Stimulated activated naive CD8-positive, alpha-beta T cell treated with anti-CD3 and anti-CD28 coated beads, Interleukin-15, Interleukin-2, amounts not matched to agents 100 ng/mL and 50 ng/mL, for 24 hours (primary cell): ENCODE results near the gene SLC19A1.

Source experiments
- H3K27ac Mint-ChIP-seq: one replicate; pipeline ENCODE4 v1.8.0; 2021; ENCODE audit warnings: mild to moderate bottlenecking, mixed read lengths
- H3K27me3 Mint-ChIP-seq: one replicate; pipeline ENCODE4 v1.8.0; 2021; ENCODE audit warnings: mixed read lengths
- H3K36me3 Mint-ChIP-seq: one replicate; pipeline ENCODE4 v1.8.0; 2021; ENCODE audit warnings: low read depth, mixed read lengths
- H3K4me1 Mint-ChIP-seq: one replicate; pipeline ENCODE4 v1.8.0; 2021; ENCODE audit warnings: low read depth, mixed read lengths
- H3K4me3 Mint-ChIP-seq: one replicate; pipeline ENCODE4 v1.8.0; 2021; ENCODE audit warnings: mild to moderate bottlenecking, mixed read lengths
- H3K9me3 Mint-ChIP-seq: one replicate; pipeline ENCODE4 v1.8.0; 2021; ENCODE audit warnings: mixed read lengths

Gene SLC19A1

DNA sequence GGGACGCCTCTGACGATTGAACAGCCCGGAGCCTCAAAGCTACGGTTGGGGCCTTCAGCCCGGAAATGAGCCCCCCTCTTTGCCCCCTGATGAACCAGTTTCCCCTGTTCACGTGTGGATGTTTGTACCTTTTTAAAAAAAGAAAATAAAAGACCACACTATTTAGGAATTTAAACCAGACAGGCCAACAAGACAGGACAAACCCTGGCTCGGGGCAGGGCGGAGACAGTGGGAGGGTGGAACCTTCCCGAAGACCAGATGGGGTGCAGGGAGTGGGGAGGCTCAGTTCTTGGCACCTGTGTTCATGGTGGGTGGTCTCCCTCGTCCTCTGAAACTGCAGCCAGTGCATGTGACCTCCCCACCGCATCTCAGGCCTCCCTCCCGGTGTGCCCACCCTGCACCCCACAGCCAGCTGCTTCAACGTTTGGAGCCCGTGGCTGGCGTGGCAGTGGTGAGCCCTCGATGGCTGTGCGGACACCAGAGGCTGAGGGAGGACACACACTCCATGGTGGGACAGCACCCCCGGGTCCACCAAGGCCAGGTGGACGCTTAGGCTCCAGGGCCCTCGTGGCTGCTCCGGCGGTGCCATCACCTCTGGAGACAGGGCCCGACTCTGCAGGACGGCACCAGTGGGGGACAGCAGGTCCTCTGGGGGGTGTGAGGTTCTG is 91.7 kb downstream of the SLC19A1 start:
- H3K36me3 Mint-ChIP-seq = no peaks in the 10 kb centered on the region
- peaks cover 2% of the 10 kb centered on the region for H3K4me1 Mint-ChIP-seq
- H3K9me3 Mint-ChIP-seq = peaks cover 9% of the 10 kb centered on the region
- no peak overlapping the region for H3K4me3 Mint-ChIP-seq
- peaks cover 16% of the 10 kb centered on the region for H3K27me3 Mint-ChIP-seq
- no peak overlapping the region for H3K27ac Mint-ChIP-seq

DNA sequence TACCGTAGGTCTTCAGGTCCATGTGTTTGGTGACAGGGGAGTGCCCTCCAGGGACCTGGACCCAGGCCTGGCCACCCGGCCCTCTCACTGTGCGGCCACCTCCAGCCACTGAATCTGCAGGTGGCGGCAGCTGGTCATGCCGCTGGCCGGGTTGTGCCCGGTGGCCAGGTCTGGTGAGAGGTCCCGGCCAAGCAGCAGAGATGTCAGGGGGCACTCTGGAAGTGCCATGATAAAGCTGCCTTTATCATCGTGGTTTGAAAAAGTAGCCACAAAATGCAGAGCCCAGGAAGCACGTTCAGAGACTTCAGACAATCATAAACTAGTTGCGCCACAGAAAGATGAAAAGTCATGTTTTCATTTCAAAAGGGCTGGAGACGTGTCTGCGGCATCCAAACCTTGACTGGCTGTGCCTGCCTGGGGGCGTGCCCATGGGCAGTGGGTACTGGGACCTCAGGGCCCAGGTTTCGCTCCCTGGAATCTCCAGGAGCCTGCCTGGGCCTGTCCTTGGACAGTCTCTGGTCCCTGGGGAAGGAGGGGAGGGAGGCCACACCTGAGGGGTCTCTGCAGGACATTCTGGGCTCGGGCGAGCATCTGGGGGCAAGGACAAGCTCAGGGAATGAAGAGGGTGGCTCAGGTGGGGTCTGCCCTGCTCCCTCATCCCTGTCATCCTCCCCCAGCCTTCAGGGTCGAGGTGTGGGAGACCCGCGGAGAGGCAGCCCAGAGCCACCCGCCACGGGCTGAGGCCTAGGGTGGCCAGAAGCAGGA is 92.4 kb downstream of the SLC19A1 start:
- Mint-ChIP-seq H3K9me3 (peaks cover 9% of the 10 kb centered on the region), H3K4me3 (no peak overlapping the region), H3K4me1 (peaks cover 8% of the 10 kb centered on the region), H3K27me3 (peaks cover 23% of the 10 kb centered on the region), H3K36me3 (no peaks in the 10 kb centered on the region), H3K27ac (no peak overlapping the region)

DNA sequence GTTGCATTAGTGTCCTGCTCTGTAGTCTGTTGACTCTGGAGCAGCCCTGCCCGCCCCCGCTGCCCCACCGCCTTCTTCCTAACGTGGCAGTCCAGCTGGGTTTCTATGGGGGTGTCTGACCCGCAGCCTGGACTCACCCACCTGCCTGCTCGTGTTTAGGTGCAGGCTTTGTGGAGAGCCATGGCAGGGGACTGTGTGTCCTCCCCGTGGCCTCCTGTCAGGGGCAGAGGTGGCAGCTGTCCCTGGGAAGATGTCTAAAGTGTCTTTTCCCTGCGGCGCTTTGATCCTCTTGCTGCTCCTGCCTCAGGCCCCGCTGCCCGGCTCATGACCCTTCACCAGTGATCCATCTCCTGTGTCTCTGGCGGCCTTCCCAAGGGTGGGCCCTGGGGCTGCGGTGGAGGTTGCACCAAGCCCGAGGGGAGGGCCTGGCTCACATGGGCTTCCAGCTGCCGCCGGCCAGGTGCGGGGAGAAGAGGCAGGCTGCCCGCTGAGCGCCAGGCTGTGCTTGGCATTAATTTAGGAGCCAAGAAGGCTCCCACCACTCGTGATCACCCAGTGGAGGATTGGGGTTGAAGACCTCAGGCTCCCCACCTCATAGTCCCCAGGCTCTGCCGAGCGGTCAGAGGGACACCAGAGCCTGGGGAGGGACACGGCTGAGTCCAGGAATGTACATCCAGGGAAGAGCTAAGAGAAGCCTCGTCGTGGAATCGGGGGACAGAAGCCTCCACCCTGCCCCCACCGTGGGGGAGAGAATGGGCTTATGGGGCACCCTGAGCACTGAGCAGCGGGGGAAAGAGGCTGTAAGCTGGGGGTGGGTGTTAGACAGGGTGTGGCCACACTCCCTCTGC is 93.2 kb downstream of the SLC19A1 start:
- Mint-ChIP-seq H3K27ac (no peak overlapping the region), H3K4me1 (peaks cover 8% of the 10 kb centered on the region), H3K36me3 (no peaks in the 10 kb centered on the region), H3K27me3 (peaks cover 26% of the 10 kb centered on the region), H3K9me3 (peaks cover 9% of the 10 kb centered on the region), H3K4me3 (no peak overlapping the region)

DNA sequence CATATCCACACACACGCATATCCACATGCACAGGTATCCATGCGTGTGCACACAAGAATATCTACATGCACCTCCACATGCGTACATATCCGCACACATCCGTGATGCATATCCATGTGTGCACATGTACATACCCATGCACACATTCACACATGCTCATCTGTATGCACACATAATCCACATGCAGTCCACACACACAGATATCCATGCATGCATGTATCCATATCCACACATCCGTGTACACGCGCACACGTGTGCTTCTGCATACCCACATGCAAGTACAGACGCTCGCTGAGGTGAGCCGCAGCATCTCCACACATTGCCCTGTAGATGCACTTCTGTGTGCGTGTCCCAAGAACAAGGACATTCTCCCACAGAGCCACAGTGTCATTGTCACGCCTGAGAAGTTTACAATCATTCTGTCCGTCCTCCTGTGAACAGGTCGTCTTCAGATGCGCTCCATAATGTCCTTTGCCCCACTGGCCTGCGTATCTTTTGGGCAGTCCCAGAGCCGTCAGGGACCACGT is 93.9 kb downstream of the SLC19A1 start:
- Mint-ChIP-seq H3K36me3 (no peaks in the 10 kb centered on the region), H3K27me3 (peaks cover 27% of the 10 kb centered on the region), H3K4me1 (peaks cover 8% of the 10 kb centered on the region)

More for the DNA sequence above, 93.9 kb downstream of the SLC19A1 start:
- Mint-ChIP-seq H3K4me3 (no peak overlapping the region), H3K9me3 (peaks cover 9% of the 10 kb centered on the region), H3K27ac (no peak overlapping the region)
